ENCODE results near the gene B3GNT8.

DNA sequence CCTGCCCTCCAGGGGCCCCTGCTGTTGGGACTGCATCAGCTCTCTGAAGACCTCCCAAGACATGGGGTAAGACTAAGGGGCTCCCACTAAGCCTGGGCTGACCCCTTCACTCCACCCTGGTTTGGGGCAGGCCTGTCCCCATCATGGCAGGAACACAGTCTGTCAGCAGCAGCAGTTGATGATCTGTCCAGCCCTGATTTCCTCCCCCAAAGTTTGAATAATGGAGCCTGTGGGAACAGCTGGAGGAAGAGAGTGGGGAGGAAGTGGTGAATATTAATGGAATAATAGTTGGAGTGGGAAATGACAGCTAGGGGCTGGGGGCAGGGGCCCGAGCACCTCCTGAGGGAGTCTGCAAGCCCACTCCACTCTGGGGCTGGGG lies 1.3 kb upstream of the B3GNT8 start:
- no peak for TF ChIP-seq POLR2AphosphoS5 (IDR thresholded peaks at IDR 0.05)
- no peak for TF ChIP-seq CTCF (IDR thresholded peaks at IDR 0.05)
- TF ChIP-seq POLR2A (IDR thresholded peaks at IDR 0.05): no peak
